HG02571 (cell line): ENCODE data around the gene RPS15.

ENCODE experiments used
- ATAC-seq: cut with Tn5 transposase; IDR thresholded peaks from one replicate; pipeline ENCODE4 v1.9.1; 2021; ENCODE audit warnings: mild to moderate bottlenecking, moderate library complexity; ENCODE audit not compliant: unreplicated experiment

Gene RPS15

GRCh38 chr19:1438035-1438932 is at the start of gene RPS15:
RPS15 (plus strand) TSS chr19:1438396; CDS start chr19:1438426, 30 bp downstream.
- ATAC-seq = peak; percentile 74

- ATAC-seq = no peak
Measured at GRCh38 chr19:1388637-1389026, 49.6 kb upstream of the RPS15 start.

DNA sequence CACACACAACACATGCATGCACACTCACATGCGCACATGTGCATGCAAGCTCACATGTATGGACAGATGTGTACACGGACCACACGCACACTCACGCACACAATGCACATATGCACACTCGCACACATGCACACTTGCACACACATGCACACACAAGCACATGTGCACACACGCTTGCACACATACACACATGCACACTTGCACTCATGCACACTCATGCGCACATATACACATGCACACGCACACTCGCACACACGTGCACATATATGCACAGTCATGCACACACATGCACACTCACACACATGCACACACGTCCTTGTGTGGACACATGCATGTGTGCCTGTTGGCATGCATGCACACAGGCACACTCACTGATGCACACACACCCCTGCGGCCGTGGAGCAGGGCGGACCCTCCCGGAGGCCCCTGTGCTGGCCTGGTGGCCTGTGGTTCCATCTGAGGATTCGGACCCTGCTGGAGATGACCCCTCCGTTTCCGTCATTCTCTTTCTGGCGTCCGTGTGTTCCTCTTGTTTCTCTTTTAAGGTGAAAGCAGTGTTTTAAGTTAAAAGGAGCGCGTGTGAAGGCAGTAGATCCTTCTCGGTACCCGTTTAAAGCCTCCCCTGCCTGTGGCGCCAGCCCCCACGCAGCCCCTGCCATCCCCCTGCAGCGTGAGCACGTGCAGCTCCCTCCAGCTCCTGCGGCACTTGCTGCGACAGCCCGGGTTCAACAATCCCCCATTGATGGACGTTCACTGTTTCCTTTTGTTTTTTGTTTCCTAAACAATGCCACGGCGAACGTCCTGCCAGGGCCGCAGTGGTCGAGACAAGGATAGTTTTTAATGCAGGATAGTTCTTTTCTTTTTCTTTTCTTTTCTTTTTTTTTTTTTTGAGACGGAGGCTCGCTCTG is 48.9 kb upstream of the RPS15 start:
- ATAC-seq = no peak

DNA sequence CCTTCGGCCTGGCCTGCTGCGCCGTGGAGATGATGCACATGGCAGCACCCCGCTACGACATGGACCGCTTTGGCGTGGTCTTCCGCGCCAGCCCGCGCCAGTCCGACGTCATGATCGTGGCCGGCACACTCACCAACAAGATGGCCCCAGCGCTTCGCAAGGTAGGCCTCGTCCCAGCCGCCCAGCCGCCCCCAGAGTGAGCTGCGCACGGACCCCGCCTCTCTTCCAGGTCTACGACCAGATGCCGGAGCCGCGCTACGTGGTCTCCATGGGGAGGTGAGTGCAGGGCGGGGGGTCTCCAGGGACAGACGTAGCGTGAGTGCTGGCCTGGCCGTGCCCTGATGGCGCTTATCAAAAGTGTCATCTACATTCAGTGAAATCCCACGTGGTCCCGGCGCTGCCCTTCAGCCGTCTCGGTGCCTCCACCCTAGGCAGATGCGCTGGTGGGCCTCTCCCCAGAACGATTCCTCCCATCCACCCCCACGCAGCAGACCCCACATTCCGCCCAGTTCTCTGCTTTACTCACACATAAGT is 47.2 kb upstream of the RPS15 start:
- no peak for ATAC-seq

- ATAC-seq = no peak
Measured at GRCh38 chr19:1392407-1392806, 45.8 kb upstream of the RPS15 start.

DNA sequence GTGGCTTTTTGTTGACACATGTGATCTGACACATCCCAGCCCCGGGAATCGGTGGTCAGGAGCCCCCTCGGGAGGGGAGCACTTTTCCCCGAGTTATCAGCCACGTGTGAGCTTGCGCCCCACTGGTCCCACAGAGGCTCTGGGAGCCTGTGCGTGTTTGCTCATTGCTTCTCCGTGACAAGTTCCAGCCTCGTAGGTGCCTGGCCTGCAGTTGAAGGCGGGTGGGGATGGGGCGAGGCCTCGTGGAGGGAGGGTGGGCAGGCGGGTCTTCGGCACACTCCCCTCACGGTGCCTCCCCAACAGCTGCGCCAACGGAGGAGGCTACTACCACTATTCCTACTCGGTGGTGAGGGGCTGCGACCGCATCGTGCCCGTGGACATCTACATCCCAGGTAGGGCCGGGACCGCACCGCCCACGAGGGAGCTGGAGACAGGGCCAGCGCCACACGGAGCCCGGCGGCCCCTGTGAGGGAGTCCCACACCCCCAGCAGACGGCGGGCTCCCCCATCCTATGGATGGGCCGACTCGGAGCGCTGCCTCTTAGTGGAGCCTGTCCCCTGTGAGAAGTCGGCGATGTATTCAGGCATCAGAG is 45.2 kb upstream of the RPS15 start:
- no peak for ATAC-seq

DNA sequence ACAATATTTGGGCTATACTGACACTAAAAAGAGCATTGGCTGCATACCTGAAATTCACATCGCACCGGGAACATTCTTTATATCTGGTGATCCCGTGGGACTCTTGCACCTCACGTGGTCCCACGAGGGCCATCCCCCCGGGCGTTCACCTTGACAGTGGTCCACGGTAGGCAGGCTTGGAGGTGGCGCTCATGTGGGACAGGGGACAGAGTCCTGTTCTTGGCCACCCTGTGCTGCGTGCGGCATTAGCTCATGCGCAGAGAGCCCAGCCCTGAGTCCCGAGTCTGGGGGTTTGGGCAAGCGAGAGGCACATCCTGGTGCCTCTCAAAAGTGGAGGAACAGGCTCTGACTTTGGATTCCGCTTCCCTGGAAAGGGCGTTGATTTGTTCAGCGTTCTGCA is 44.4 kb upstream of the RPS15 start:
- ATAC-seq = no peak

- no peak for ATAC-seq
Measured at GRCh38 chr19:1394252-1395193, 43.7 kb upstream of the RPS15 start.

GRCh38 chr19:1395194-1396018 is 42.8 kb upstream of the RPS15 start:
- no peak for ATAC-seq

- ATAC-seq = no peak
Measured at GRCh38 chr19:1396019-1396767, 42.0 kb upstream of the RPS15 start.

DNA sequence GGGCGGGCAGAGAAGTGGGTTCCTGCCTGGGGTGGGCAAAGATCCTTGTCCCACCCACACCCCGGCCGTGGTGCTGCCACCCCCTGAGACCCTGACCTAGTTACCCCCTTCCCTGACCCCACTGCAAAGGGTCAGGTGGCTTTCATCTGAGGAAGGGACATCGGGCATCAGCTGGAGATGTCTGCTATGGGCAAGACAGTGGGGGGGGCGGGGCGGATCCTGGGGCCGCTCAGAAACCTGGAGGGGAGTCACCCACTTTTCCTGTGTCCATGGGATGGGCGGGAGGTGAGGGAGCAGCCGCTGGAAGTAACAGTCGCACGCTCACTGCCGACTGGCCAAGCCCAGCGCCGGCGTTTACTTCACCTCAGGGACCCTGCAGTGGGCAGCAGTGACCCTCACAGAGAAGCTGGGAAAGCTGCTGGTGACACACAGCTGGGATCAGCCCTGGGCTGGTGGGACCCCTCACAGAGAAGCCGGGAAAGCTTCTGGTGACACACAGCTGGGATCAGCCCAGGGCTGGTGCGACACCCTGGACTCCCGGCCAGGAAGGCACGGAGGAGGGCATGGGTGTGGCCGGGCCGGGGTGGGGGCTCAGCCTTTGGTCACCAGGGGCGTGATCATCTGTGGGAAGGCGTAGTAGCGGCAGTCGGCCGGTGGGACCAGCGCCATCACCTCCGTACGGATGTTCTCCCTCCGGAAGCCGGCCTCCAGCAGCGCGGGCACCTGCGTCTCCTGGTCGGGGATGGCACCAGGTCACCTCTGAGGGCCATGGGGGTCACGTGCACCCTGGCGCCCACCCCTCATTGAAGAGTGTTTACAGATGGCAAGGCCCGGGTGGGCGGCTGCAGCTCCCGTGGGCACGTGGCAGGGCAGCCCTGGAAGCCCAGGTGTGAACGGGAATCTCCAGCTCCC is 41.2 kb upstream of the RPS15 start:
- ATAC-seq = no peak

- no peak for ATAC-seq
Measured at GRCh38 chr19:1397838-1398237, 40.4 kb upstream of the RPS15 start.

DNA sequence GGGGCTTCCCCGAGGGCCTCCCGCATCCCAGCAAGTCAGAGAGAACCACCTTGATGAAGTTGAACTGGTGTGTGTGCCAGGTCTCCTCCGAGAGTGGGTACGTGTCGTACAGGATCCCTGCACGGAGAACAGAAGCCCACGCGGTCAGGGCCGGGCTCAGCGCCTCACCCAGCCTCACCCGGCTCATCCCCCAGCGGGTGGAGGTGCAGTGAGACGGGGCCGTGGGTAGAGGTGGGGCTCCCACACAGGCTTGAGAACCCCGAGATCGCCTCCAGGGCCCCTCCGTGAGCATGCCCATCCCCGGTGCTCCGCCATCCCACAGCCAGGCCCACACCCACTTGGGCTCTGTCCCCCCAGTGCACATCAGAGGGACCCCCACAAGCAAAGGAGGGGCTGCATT is 39.1 kb upstream of the RPS15 start:
- no peak for ATAC-seq

- no peak for ATAC-seq
Measured at GRCh38 chr19:1399745-1400144, 38.5 kb upstream of the RPS15 start.

DNA sequence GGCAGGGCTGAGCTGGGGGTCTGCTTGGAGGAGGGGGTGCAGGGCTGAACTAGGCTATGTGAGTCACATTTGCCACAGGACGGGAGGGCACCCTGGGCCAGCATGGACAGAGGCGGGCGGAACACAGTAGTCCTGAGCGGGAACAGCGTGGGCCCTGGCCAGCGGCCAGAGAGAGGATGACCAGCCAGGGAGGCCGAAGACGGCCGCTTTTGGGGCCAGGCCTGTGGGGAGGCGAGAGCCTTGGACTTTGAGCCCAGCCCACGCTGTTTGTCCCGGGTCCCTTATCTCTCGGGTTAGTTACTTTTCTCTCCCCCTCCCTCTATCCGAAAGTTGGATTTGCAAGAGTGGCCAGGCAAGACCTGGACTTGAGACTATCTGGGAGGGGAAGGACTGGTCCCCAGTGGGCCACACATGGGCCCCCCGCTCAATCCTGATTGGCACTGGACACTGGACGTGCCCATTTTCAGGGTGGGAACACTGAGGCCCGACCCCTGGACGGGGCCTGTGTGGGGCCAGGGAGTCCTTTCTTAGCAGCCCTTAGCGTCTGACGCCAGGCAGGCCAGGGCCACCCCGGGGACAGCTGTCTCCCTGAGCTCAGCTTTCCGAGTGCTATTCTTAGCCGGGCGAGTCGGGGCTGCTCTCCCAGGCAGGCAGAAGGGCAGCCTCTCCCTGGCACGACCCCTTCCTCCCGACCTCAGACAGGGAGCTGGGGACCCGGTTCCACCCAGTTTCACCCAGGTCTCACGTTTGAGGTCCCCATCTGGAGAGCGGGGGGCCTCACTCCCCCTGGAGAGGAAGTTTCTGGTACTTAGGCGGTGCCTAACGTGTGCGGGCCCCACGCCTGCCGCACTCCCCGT is 37.7 kb upstream of the RPS15 start:
- ATAC-seq = no peak

DNA sequence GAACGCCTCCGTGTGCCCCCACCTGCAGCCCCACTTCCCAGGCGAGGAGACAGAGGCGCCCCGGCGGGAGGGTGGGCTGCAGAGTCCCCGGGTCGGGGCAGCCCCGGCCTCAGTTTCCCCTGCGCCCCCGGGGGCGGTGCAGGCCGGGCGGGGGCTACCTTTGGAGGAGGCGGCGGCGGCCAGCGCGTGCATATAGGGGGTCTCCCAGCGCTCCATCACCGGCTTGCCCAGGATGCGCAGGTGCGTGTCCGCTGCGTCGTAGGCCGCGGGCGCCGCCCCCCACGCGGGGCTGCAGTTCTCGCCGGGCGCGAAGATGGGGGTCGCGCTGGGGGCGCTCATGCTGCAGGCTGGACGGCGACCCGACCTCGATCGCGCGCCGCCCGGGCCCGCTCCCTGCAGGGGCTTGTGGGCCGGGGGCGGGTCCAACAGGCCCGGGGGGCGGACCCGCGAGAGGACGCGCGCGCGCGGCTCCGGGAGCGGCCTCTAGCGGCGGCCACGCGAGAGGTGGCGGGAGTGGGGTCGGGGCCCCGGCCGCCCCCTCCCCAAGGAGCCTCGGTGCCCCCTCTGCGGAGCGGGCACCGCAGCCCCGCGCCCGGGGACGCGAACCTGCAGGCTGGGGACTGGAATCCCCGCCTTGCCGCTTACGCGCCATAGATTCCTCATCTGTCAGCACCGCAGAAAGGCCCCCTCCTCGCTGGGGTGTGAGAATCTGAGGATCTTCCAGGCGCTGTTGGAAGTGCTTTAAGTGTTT is 36.9 kb upstream of the RPS15 start, which contains the start of gene GAMT:
Gene GAMT (minus strand): TSS at position 405 of the 751 bp plus-strand sequence. CDS start 66 bp downstream, at position 339.
- ATAC-seq = no peak
